HG03175 (cell line): Measurements from ENCODE around the gene PALM3.

Experiments used
- ATAC-seq: cut with Tn5 transposase; IDR thresholded peaks from one replicate; pipeline ENCODE4 v1.9.1; 2021; ENCODE audit warnings: mild to moderate bottlenecking, moderate library complexity; ENCODE audit not compliant: unreplicated experiment

PALM3 gene, protein sequence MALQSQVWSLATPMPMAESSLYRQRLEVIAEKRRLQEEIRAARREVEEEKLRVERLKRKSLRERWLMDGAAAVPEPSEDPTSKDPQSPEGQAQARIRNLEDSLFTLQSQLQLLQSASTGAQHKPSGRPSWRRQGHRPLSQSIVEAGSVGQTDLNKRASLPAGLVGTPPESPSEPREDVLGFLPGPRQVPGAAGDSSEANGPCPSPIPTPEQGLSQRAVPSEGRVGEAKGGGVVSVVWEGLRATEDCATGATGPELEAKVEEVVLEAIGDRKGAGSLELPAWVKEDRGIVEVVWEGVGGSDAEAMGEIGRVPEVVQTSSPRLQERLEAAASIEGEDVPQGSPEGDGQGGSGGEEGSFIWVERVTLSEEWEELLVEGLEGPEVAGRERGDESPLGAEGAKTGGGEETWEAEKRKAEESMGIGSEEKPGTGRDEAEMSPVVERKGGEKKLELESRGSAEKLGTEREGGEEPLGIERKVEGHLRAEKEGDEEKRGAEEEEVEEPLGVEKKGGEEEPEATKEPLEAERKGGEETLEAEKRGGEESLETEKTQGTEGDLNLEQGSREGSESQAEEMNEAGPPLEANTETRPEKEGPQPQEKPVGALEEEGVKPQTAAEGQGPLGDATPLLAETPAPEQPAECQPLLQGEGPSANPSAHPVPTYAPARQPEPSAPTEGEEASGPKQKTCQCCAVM

DNA sequence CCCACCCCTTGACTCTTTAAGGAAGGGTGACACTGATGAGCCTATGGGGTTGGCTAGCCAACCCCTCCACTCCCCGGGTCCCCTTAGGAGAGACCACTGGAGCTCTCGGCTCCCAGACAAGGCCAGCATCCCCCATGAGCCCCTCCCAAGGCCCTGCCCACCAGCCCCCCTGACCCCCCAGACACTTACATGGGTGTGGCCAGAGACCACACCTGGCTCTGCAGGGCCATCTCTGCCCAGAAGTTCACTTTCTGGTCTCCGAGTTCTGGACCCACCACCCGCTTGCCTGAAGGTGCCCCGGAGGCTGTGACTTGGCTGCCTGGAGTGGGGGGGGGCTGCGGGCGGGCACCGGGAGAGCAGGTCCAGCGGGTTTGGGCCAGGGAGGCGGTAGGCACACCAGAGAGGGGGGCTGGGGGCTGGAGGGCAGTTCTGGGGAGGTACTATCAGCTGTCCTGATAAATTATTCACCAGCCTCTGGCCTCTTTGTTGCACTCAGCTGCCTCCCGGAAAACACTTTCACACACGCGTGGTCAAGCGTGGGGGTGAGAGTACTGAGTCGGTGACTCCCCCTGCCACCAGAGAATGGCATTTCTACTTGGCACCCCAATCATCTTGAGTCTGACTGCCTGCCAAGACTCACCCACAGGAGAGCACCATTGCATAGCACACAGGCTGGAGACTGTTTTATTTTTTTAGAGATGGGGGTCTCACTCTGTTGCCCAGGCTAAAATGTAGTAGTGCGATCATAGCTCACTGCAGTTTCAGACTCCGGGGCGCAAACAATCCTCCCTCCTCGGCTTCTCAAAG is at the start of gene PALM3:
TSS of gene PALM3 (minus strand) at position 326 of the 807 bp plus-strand sequence. CDS start at position 230, 96 bp downstream.
- ATAC-seq: no peak

DNA sequence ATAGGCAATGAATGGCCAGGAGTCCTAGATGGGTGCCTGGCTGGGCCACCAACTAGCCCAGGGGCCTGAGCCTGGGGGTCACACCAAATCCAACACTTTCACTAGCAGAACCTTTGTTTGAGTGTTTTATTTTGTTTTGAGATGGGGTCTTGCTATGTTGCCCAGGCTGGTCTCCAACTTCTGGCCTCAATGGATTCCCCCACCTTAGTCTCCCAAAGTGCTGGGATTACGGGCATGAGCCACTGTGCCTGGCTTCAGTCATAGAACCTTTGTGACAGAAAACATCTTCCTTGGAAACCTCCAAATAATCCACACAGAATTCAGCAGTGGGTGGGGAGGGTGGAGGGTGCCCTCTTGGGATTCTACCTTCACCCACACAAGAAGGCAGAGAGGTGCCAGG is 49.6 kb upstream of the PALM3 start:
- no peak for ATAC-seq

DNA sequence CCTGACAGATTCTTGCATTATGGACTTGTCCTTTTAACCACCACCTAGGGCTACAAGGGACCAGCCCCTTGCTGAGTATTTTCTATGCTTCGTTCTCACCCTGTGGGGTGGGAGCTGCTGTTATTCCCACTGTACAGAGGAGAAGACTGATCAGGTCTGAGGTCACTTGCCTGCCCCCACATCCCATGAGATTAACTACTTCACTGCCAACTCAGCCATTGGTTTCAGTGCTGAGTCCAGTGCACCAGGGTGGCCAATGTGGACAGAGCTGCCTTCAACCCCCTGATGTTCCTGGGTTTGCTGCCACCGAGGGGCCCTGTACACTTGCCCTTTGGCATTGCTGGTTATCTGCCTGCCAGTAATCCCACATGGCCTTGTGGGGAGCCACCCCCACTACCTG is 48.8 kb upstream of the PALM3 start:
- no peak for ATAC-seq

DNA sequence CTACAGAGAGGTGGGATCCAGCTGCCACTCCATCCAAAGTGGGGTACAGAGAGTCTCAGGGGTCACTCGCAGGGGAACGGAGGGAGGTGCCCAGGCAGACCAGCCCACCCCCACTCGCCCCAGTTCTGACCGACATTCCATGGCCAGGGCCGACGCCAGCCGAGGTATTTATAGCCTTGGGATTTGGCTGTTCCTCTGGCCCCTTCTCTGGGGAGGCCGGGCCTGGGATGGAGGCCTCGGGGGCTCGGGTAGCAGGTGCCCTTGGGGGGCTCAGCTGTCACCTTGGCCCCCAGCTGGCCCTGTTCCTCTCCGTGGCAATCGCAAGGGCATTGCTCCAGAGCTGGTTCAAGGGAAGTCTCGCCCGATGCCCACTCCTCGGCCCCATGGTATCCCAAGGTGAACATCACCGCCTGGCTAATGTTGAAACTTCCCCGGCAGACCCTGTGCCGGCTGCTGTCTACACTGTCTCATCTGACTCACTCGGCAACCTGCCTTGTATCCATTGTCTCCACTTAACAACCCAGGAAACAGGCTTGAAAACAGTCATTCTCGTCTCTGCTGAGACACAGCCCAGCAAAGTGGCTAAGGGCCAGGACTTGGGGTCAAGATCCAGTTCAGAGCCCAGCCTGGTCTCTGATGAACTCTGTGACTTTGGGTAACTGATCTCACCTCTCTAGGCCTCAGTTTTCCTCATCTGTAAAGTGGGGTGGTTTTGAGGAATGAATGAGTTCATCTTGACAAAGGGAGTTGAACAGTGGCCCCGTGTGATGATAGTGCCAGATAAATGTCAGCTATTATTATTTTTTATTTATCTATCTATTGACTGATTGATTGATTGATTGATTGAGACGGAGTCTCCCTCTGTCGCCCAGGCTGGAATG is 45.9 kb upstream of the PALM3 start:
- no peak for ATAC-seq

DNA sequence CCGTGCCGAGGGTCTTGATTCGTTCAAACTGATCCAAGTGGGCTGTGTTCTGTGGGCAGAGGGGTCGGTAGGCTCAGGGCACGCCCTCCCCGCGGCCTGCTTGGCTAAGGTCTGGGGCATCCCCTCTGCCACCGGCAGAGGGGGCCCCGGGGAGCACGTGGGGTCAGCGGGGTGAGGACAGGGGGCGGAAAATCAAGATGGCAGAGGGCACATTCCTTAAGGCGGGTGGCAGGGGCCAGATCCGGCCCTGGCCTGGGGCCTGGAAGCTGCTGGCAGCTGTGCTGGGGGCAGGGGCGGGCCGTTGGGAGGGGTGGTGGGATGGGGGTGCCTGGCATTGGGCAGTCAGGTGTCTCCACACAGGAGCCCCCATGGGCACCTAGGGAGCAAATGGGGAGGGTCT is 45.0 kb upstream of the PALM3 start:
- ATAC-seq: no peak

DNA sequence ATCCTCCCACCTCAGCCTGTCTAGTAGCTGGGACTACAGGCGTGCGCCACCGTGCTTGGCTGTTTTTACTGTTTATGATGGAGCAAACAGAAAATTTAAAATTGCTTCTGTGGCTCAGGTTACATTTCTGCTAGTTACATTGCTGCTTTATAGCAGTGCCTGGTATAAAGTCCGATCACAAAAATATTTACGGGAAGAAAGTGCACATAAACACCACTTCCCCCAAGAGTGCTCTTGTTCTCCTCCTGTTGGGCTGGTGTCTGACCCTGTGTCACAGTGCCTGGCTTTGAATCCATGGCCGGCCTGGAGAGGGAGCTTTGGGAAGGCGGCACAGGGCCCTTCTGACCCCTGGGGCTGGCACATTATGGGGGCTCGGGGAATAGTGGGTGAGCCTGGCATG is 43.8 kb upstream of the PALM3 start:
- ATAC-seq: no peak

DNA sequence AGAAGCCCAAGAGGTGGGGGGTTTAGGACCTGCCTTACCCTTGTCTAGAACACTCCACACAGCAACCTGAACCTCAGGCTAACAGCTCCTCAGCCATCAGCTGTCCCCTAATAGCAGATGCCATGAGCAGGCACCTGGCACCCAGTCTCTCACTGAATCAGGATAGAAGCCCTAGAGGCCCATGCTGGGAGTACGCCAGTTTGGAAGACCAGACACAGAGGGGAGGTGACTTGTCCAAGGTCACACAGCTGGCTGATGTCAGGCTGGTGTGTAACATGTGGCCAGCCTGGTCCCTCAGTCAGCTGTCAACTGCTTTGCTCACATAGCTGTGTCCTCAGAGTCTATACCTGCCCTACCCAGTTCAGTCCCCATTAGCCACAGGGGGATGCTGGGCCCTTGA is 41.4 kb upstream of the PALM3 start:
- ATAC-seq: no peak

DNA sequence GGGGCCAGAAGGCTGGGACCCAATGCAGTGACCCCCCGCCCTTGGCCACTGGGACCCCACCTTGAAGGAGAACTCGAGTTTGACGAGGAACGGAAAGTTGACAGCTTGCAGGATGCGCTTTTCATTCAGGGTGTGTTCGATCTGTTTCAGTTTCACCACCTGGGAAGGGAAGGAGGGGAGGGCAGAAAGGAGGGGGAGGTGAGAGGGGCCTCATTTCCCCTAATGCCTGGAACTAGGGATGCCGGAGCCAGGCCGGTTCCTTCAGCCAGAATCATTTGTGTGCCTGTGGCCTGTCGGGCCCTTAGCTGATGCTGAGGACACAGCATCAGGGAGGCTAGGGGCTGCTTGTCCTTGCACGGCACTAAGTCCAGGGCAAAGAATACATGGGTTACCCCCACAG is 40.9 kb upstream of the PALM3 start:
- no peak for ATAC-seq

DNA sequence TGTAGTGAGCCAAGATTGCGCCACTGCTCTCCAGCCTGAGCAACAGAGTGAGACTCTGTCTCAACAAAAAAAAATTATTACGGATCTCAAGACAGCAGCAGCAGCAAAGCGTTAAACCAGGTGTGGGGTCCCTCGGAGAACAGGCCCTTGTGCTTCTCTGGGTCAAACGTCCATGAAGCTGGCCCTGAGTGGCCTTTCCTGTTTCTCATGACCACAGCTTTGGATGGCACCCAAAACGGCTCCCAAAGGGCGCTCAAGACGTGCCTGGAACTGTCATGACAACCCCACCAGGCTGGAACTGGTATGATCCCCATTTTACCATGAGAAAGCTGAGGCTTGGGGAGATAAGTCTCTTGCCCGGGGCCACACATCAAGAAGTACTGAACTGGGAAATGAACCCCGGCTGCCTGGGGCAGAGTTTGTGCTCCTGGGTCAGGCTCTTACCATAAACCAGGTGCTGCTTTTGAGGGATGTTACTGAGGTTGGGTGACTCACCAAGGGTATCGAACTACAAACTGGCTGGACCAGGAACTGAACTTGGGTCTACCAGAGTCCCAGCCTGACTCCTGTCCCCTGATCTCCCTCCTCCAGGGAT is 40.3 kb upstream of the PALM3 start:
- ATAC-seq: no peak

DNA sequence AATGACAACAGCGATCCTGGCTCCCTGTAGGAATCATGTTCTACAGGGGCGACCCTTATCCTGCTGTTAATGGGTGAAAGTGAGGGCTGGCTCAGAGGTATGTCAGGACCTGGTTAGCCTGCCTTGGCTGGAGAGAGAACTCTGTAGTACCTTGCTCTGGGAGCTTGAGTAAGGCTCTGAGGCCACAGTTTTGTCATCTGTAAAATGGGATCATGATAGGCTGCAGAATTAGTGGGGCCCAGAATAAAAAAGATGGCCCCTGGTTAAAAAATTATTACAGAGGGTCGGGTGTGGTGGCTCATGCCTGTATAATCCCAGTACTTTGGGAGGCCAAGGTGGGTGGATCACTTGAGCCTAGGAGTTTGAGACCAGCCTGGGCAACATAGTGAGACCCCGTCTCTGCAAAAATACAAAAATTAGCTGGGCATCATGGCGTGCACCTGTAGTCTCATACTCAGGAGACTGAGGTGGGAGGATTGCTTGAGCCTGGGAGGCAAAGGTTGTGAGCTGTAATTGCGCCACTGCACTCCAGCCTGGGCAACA is 39.2 kb upstream of the PALM3 start:
- ATAC-seq: no peak

DNA sequence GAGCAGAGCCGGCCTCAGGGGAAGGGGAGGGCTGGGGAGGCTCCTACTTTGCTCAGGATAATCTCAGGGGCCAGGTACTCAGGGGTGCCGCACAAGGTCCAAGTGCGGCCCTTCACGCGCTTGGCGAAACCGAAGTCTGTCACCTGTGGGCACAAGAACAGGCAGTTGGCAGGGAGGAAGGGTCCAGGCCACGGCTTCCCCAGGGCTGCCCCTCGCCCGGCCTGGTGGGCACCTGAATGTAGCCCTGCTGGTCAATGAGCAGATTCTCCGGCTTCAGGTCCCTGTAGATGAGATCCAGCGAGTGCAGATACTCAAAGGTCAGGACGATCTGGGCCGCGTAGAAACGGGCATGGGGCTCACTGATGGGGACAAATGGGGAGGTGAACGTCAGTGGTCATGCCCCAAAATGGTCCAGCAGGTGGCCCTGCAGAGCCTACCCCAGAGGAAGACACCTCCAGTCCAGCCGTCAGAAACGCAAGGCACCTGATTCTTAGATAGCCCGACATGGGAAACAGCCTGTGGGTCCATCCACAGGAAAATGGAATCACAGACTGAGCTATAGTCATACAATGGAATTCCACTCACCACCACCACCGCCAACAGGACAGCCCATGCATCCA is 35.8 kb upstream of the PALM3 start:
- no peak for ATAC-seq

DNA sequence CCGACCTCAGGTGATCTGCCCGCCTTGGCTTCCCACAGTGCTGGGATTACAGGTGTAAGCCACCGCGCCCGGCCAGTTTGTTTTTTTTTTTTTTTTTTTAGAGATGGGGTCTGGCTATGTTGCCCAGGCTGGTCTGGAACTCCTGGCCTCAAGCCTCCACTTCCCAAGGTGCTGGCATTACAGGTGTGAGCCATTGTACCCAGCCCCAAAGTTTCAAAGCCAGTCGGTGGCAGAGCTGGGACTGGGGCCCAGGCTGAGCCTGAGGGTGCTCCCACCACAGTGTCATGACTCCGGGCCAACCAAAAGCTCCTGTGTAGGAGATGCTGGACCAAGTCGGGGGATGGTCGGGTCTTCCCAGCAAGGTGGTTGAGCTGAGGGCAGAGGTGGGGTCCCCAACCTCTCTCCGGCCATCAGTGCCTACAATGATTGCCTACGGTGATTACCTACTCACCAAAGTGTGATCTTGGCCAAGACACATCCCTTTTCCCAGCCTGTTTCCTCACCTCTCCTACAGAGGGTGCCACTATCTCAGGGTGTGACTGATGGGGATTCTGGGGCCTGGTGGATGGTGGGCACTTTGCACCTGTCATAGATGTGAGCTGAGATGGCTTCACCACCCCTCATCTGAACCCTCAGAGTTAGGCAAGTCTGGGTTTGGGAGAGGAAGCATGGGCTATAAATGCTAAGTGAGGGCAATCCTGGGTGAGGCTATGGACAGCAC is 34.6 kb upstream of the PALM3 start:
- ATAC-seq: no peak

DNA sequence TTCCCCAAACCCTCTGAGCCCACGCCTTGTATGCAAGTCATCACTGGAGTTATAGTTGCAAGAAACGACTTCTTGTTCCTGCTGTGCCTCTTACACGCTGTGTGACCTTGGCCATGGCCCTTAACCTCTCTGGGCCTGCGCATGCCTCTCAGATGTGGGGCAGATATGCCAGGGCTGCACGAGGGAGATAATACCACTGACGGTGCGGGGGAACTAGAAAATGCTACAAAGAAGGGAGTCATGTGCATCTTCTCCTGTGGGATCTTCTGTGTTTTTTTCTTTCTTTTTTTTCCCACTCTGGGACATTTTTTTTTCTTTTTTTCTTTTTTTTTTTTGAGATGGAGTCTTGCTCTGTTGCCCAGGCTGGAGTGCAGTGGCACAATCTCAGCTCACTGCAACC is 33.0 kb upstream of the PALM3 start:
- no peak for ATAC-seq

DNA sequence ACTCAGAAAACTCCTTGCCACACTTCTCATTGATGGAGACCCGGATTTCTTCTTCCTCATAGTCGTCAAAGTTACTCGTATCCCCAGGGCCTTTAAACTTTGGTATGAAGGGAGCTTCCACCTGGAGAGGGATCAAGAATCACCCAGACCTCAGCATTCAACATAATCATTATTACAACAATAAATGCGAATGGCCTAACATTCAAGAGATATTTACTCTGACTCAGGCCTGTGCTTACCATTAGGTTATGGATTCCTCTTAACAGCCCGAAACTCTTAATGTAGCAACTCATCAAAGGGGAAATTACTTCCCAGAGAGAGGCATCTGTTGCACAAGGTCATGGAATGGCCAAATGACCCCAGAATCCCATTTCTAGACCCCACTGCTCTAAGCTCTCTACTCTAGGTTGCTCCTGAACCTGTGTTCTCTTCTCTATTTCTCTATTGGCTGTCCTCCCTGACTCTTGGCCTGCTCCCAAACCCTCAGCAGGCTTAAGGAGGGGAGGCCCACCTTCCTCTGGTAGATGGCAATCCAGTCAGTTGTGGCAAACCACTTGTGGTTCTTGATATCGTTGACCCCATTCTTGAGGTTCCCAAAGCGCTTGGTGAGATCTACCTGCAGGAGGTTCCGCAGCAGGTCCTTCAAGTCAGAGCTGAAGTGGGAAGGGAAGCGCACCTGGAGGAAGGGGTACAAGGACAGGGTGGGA is 31.4 kb upstream of the PALM3 start:
- no peak for ATAC-seq

DNA sequence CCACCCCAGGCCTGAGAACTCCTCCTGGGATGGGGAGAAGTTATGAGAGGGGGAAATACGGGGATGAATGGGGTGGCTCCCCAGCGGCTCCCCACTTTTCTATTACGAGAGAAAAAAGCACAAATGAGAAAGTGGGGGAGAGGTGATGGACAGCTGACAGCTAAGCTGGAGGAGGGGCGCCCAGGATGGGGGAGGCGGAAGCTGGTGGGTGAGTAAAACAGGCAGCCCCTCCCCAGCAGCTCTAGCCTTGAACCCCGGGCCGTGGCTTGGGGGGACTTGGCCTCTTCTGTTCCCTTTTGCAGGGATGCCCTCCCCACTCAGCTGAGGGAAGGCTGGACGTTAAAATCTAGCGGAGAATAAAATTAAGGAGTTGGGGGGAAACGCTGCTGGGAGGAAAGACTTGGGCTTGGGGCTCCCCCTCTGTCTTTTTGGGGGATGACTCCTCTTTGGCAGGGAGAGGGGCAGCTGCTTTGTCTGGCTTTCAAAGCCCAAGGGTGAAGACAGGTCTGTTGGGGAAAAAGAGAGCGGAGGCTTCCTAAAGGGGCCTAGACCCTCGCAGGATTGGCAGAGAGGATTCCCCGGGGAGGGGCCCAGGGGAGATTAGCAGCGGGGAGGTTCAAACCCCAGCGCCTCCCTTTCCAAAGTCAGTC is 30.1 kb upstream of the PALM3 start:
- ATAC-seq: no peak

DNA sequence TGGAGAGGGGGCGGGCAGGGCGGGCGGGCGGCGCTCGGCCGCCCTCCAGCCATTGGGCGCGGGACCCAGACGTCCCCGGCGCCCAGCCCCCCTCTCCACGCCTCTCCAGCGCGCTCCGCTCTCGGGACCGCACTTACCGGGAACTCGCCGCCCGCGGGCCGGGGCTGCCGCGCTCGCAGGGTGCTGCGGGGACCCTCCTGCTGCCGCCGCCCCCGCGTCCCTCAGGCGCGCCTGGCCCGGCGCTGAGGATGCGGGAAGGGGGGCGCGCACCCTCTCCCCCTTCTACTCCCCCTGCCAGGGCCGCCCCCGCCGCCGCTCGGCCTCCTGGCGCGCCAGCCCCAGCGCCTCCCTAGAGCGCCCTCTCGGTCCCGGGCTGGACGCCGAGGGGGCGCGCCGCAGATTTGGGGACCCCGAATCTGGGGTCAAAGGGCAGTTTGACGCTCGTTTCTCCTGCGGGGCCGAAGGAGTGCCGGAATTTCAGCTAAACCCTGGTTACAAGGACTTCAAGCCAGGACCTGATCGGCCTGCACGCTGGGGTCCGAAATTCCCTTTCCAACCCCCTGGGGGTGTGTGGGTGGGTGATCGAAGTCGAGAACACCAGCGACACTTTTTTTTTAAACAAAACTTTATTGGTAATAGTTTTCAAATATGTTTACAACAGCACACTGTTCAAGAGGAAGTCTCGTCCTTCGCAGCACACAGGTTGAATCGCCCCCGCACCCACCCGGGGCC is 29.4 kb upstream of the PALM3 start:
- peak; percentile 55 for ATAC-seq

DNA sequence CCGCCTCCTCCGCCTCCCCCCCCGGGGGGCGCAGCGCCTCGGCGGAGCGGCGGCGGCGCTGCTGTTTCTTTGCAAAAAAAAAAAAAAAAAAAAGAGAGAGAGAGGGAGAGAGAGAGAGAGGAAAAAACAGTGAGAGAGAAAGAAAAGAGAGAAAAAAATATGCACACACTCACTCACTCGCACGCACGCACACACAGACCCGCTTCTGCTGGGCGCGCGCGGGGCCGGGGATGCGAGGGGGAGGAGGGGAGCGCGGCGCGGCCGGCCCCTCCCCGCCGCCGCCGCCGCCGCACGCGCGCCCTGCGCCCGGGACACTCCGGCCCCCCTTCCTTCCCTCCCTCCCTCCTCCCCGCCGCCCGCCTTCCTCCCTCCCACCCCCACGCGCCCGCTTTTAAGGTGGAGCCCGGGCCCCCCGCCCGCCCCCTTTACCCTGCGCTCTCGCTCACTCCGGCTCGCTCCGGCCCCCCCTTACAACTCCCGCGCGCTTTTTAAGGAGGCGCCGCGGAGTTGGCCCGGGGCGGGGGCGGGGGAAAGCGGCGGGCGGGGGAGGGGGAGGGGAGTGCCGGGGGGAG is 28.7 kb upstream of the PALM3 start, which contains the start of gene SAMD1:
TSS of gene SAMD1 (minus strand) at position 243 of the 572 bp plus-strand sequence.
- ATAC-seq: peak; percentile 43
